ENCODE data around the gene CARMIL1.

Gene CARMIL1

GRCh38 chr6:25387483-25387882 lies 108.3 kb downstream of the CARMIL1 start:
- H3K4me1 ChIP-seq (ENCODE audit: control insufficient read depth in 1 of 2, insufficient read depth in 1 of 2, low read depth in 1 of 2, low read length in 1 of 2) = no peaks in the 10 kb centered on the region
- H3K36me3 ChIP-seq = no peaks in the 10 kb centered on the region
- H3K4me3 ChIP-seq (ENCODE audit: low read depth in 1 of 2, low read length in 1 of 2) = no peak overlapping the region
- no peaks in the 10 kb centered on the region for H3K9me3 ChIP-seq
- no peak for TF ChIP-seq CTCF (IDR thresholded peaks at IDR 0.05)
- no peaks in the 10 kb centered on the region for H3K27me3 ChIP-seq
- no peak overlapping the region for H3K27ac ChIP-seq

GRCh38 chr6:25387911-25388310 lies 108.7 kb downstream of the CARMIL1 start:
- Histone ChIP-seq H3K4me1 (ENCODE audit: control insufficient read depth in 1 of 2, insufficient read depth in 1 of 2, low read depth in 1 of 2, low read length in 1 of 2) (no peaks in the 10 kb centered on the region), H3K9me3 (no peaks in the 10 kb centered on the region), H3K36me3 (no peaks in the 10 kb centered on the region), H3K4me3 (ENCODE audit: low read depth in 1 of 2, low read length in 1 of 2) (no peak overlapping the region), H3K27me3 (no peaks in the 10 kb centered on the region), H3K27ac (no peak overlapping the region)
- no peak for TF ChIP-seq CTCF (IDR thresholded peaks at IDR 0.05)

- Histone ChIP-seq H3K4me1 (ENCODE audit: control insufficient read depth in 1 of 2, insufficient read depth in 1 of 2, low read depth in 1 of 2, low read length in 1 of 2) (no peaks in the 10 kb centered on the region), H3K9me3 (no peaks in the 10 kb centered on the region), H3K27ac (no peak overlapping the region), H3K36me3 (no peaks in the 10 kb centered on the region), H3K27me3 (no peaks in the 10 kb centered on the region), H3K4me3 (ENCODE audit: low read depth in 1 of 2, low read length in 1 of 2) (no peak overlapping the region)
- no peak for TF ChIP-seq CTCF (IDR thresholded peaks at IDR 0.05)
Measured at GRCh38 chr6:25388776-25389175, 109.6 kb downstream of the CARMIL1 start.

- no peak overlapping the region for H3K27ac ChIP-seq
- no peaks in the 10 kb centered on the region for H3K27me3 ChIP-seq
- no peaks in the 10 kb centered on the region for H3K36me3 ChIP-seq
- no peaks in the 10 kb centered on the region for H3K9me3 ChIP-seq
- no peak overlapping the region for H3K4me3 ChIP-seq (ENCODE audit: low read depth in 1 of 2, low read length in 1 of 2)
- TF ChIP-seq CTCF (IDR thresholded peaks at IDR 0.05) = no peak
- H3K4me1 ChIP-seq (ENCODE audit: control insufficient read depth in 1 of 2, insufficient read depth in 1 of 2, low read depth in 1 of 2, low read length in 1 of 2) = no peaks in the 10 kb centered on the region
Measured at GRCh38 chr6:25389471-25389870, 110.3 kb downstream of the CARMIL1 start.

GRCh38 chr6:25392372-25392771 lies 113.2 kb downstream of the CARMIL1 start:
- Histone ChIP-seq H3K27me3 (no peaks in the 10 kb centered on the region), H3K36me3 (no peaks in the 10 kb centered on the region), H3K4me3 (ENCODE audit: low read depth in 1 of 2, low read length in 1 of 2) (no peak overlapping the region), H3K9me3 (no peaks in the 10 kb centered on the region), H3K4me1 (ENCODE audit: control insufficient read depth in 1 of 2, insufficient read depth in 1 of 2, low read depth in 1 of 2, low read length in 1 of 2) (no peaks in the 10 kb centered on the region), H3K27ac (no peak overlapping the region)
- no peak for TF ChIP-seq CTCF (IDR thresholded peaks at IDR 0.05)

GRCh38 chr6:25395731-25396130 lies 116.6 kb downstream of the CARMIL1 start:
- H3K4me3 ChIP-seq (ENCODE audit: low read depth in 1 of 2, low read length in 1 of 2) = no peak overlapping the region
- H3K4me1 ChIP-seq (ENCODE audit: control insufficient read depth in 1 of 2, insufficient read depth in 1 of 2, low read depth in 1 of 2, low read length in 1 of 2) = no peaks in the 10 kb centered on the region
- H3K36me3 ChIP-seq = no peaks in the 10 kb centered on the region
- no peaks in the 10 kb centered on the region for H3K27me3 ChIP-seq
- H3K27ac ChIP-seq = no peak overlapping the region
- H3K9me3 ChIP-seq = no peaks in the 10 kb centered on the region
- no peak for TF ChIP-seq CTCF (IDR thresholded peaks at IDR 0.05)

Measured in neutrophil (primary cell).